H54 (cell line): ENCODE data around the gene RAB11FIP4.
A peak's percentile ranks its signal among the peaks of the same experiment; 100 is the strongest.

Source experiments
- DNase-seq: peaks from one replicate; pipeline ENCODE4 v3.0.0; 2011; ENCODE audit warnings: low spot score, mixed read lengths; ENCODE audit not compliant: insufficient read length
- FAIRE-seq: peaks from 3 replicates; lab custom pipeline; 2011; peaks lifted over from hg19 to GRCh38; lab: Jason Lieb, UNC
- POLR2A ChIP-seq: IDR thresholded peaks from 2 replicates; pipeline ENCODE4 v1.6.1; 2011; ENCODE audit warnings: low read depth, mild to moderate bottlenecking, low read length

Gene RAB11FIP4

GRCh38 chr17:31528291-31528874 is 136.9 kb downstream of the RAB11FIP4 start:
- no peak for TF ChIP-seq POLR2A
- FAIRE-seq (no peak), DNase-seq (no peak)

- no peak for TF ChIP-seq POLR2A
- DNase-seq (no peak), FAIRE-seq (no peak)
Measured at GRCh38 chr17:31529841-31530251, 138.4 kb downstream of the RAB11FIP4 start.

GRCh38 chr17:31530391-31530985 is 139.0 kb downstream of the RAB11FIP4 start:
- no peak for FAIRE-seq
- TF ChIP-seq POLR2A = no peak
- no peak for DNase-seq

GRCh38 chr17:31531336-31531980 is 140.0 kb downstream of the RAB11FIP4 start:
- DNase-seq = no peak
- TF ChIP-seq POLR2A = no peak
- no peak for FAIRE-seq

GRCh38 chr17:31532081-31532480 is 140.6 kb downstream of the RAB11FIP4 start:
- FAIRE-seq (no peak), DNase-seq (no peak)
- no peak for TF ChIP-seq POLR2A

GRCh38 chr17:31532526-31532925 is 141.1 kb downstream of the RAB11FIP4 start:
- DNase-seq = no peak
- TF ChIP-seq POLR2A = no peak
- FAIRE-seq = no peak

- TF ChIP-seq POLR2A = no peak
- FAIRE-seq (no peak), DNase-seq (peak; percentile 78)
Measured at GRCh38 chr17:31533546-31534155, 142.2 kb downstream of the RAB11FIP4 start.

GRCh38 chr17:31534223-31534888 is 142.9 kb downstream of the RAB11FIP4 start:
- FAIRE-seq = no peak
- no peak for TF ChIP-seq POLR2A

GRCh38 chr17:31535581-31535981 is 144.1 kb downstream of the RAB11FIP4 start:
- TF ChIP-seq POLR2A = no peak
- no peak for FAIRE-seq

More at GRCh38 chr17:31534223-31534888, 142.9 kb downstream of the RAB11FIP4 start:
- no peak for DNase-seq

GRCh38 chr17:31536451-31536850 is 145.0 kb downstream of the RAB11FIP4 start:
- TF ChIP-seq POLR2A = no peak
- no peak for DNase-seq
- no peak for FAIRE-seq

More at GRCh38 chr17:31535581-31535981, 144.1 kb downstream of the RAB11FIP4 start:
- DNase-seq = no peak

GRCh38 chr17:31537565-31538011 is 146.1 kb downstream of the RAB11FIP4 start:
- DNase-seq (no peak), FAIRE-seq (no peak)
- TF ChIP-seq POLR2A = no peak

GRCh38 chr17:31538080-31538762 is 146.7 kb downstream of the RAB11FIP4 start:
- no peak for FAIRE-seq
- TF ChIP-seq POLR2A = no peak
- DNase-seq = no peak

GRCh38 chr17:31540602-31541307 is 149.3 kb downstream of the RAB11FIP4 start:
- no peak for TF ChIP-seq POLR2A
- FAIRE-seq (no peak), DNase-seq (no peak)
